ENCODE data around the gene PHACTR3.
"Not testable (repeated sequence)": the region's sequence is repeated elsewhere in the genome, so short reads cannot be mapped to it uniquely, and the experiment has no call there.

PHACTR3 gene

GRCh38 chr20:59837623-59838394, 233.5 kb downstream of the PHACTR3 start:
- no peak overlapping the region for H3K4me3 ChIP-seq (ENCODE audit: low read depth, low read length)
- TF ChIP-seq CTCF (conservative IDR thresholded peaks at IDR 0.05; ENCODE audit: low read depth, low read length) = no peak
- DNase-seq (ENCODE audit: low read depth) = peak; percentile 1

GRCh38 chr20:59839400-59839799, 235.1 kb downstream of the PHACTR3 start:
- no peak overlapping the region for H3K4me3 ChIP-seq (ENCODE audit: low read depth, low read length)
- no peak for DNase-seq (ENCODE audit: low read depth)
- no peak for TF ChIP-seq CTCF (conservative IDR thresholded peaks at IDR 0.05; ENCODE audit: low read depth, low read length)

GRCh38 chr20:59845472-59845871, 241.1 kb downstream of the PHACTR3 start:
- no peak for TF ChIP-seq CTCF (conservative IDR thresholded peaks at IDR 0.05; ENCODE audit: low read depth, low read length)
- no peak for DNase-seq (ENCODE audit: low read depth)
- H3K4me3 ChIP-seq (ENCODE audit: low read depth, low read length) = no peak overlapping the region

GRCh38 chr20:59848182-59848581, 243.8 kb downstream of the PHACTR3 start:
- no peak for TF ChIP-seq CTCF (conservative IDR thresholded peaks at IDR 0.05; ENCODE audit: low read depth, low read length)
- no peak for DNase-seq (ENCODE audit: low read depth)
- H3K4me3 ChIP-seq (ENCODE audit: low read depth, low read length) = no peak overlapping the region

GRCh38 chr20:59850018-59850641, 245.8 kb downstream of the PHACTR3 start:
- peak; percentile 69 for DNase-seq (ENCODE audit: low read depth)

GRCh38 chr20:59856526-59856925, 252.2 kb downstream of the PHACTR3 start:
- H3K4me3 ChIP-seq (ENCODE audit: low read depth, low read length); DNase-seq (ENCODE audit: low read depth): not testable (repeated sequence)

More at GRCh38 chr20:59850018-59850641, 245.8 kb downstream of the PHACTR3 start:
- no peak overlapping the region for H3K4me3 ChIP-seq (ENCODE audit: low read depth, low read length)
- TF ChIP-seq CTCF (conservative IDR thresholded peaks at IDR 0.05; ENCODE audit: low read depth, low read length) = peak; percentile 62

- DNase-seq (ENCODE audit: low read depth); H3K4me3 ChIP-seq (ENCODE audit: low read depth, low read length): not testable (repeated sequence)
Measured at GRCh38 chr20:59856941-59857340, 252.6 kb downstream of the PHACTR3 start.

- no peak for TF ChIP-seq CTCF (conservative IDR thresholded peaks at IDR 0.05; ENCODE audit: low read depth, low read length)
- no peak overlapping the region for H3K4me3 ChIP-seq (ENCODE audit: low read depth, low read length)
- no peak for DNase-seq (ENCODE audit: low read depth)
Measured at GRCh38 chr20:59857966-59858365, 253.6 kb downstream of the PHACTR3 start.

All from choroid plexus epithelial cell (primary cell).